ENCODE data around the gene SH3TC2. TPM values are rescaled to one million over a fixed set of nuclear protein-coding genes. Genes with fewer than 3 reads are reported as not detected.

Gene SH3TC2
- total RNA-seq, 1 experiment from 2014 or later: 38.8 TPM

- CTCF ChIA-PET: no interaction called here
- peaks cover 34% of the 10 kb centered on the region for H3K4me1 ChIP-seq (replicated peaks; ENCODE audit: insufficient read depth)
- H3K9me3 ChIP-seq (ENCODE audit: insufficient read depth, low read depth): no peaks in the 10 kb centered on the region
- no peaks in the 10 kb centered on the region for H4K20me1 ChIP-seq (ENCODE audit: insufficient read depth)
- H3K4me3 ChIP-seq: no peak overlapping the region
- no peaks in the 10 kb centered on the region for H3K9me2 ChIP-seq (ENCODE audit: insufficient read depth)
- no peak overlapping the region for H2AFZ ChIP-seq
- H3K36me3 ChIP-seq (ENCODE audit: low read depth): 0 out of 2 replicates have a peak, but pooled peaks cover 7% of the 10 kb centered on the region
- H3K79me2 ChIP-seq (ENCODE audit: low read depth): no peaks in the 10 kb centered on the region
- BruUV-seq (replicated peaks): no TSS peak
- H3K27me3 ChIP-seq (ENCODE audit: insufficient read depth, low read depth): no peaks in the 10 kb centered on the region
- no peak overlapping the region for H3K4me2 ChIP-seq
- H3K27ac ChIP-seq: no peak overlapping the region
- H3F3A ChIP-seq (ENCODE audit: insufficient read depth, low read depth): peaks cover 15% of the 10 kb centered on the region; the same call in 1 of the 2 replicates
- POLR2A ChIA-PET (ENCODE audit: unreplicated experiment): no interaction called here
- TF ChIP-seq CTCF (conservative IDR thresholded peaks at IDR 0.05) (no peak), EZH2 (IDR thresholded peaks at IDR 0.05; ENCODE audit: low read depth) (no peak)
- no peak for DNase-seq
- intact Hi-C loops (cut with micrococcal nuclease; ENCODE audit: unreplicated experiment): no loop called here
Measured at GRCh38 chr5:149028161-149028560, 34.7 kb downstream of the SH3TC2 start.

GRCh38 chr5:149027636-149028035 is 35.2 kb downstream of the SH3TC2 start:
- TF ChIP-seq CTCF (conservative IDR thresholded peaks at IDR 0.05) (no peak), EZH2 (IDR thresholded peaks at IDR 0.05; ENCODE audit: low read depth) (no peak)
- no peaks in the 10 kb centered on the region for H3K27me3 ChIP-seq (ENCODE audit: insufficient read depth, low read depth)
- peaks cover 12% of the 10 kb centered on the region; the same call in 1 of the 2 replicates for H3K36me3 ChIP-seq (ENCODE audit: low read depth)
- H3K9me3 ChIP-seq (ENCODE audit: insufficient read depth, low read depth): no peaks in the 10 kb centered on the region; the same call in 1 of the 2 replicates
- no peak overlapping the region for H3K4me3 ChIP-seq
- H3K4me2 ChIP-seq: no peak overlapping the region
- H3K79me2 ChIP-seq (ENCODE audit: low read depth): no peaks in the 10 kb centered on the region
- no peak overlapping the region for H3K27ac ChIP-seq
- H3K4me1 ChIP-seq (replicated peaks; ENCODE audit: insufficient read depth): peaks cover 34% of the 10 kb centered on the region
- intact Hi-C loops (cut with micrococcal nuclease; ENCODE audit: unreplicated experiment): no loop called here
- POLR2A ChIA-PET (ENCODE audit: unreplicated experiment): no interaction called here
- CTCF ChIA-PET: no interaction called here
- H2AFZ ChIP-seq: no peak overlapping the region
- no peaks in the 10 kb centered on the region for H4K20me1 ChIP-seq (ENCODE audit: insufficient read depth)
- no peaks in the 10 kb centered on the region for H3K9me2 ChIP-seq (ENCODE audit: insufficient read depth)
- BruUV-seq (replicated peaks): no TSS peak
- H3F3A ChIP-seq (ENCODE audit: insufficient read depth, low read depth): peaks cover 15% of the 10 kb centered on the region; the same call in 1 of the 2 replicates
- DNase-seq: no peak

GRCh38 chr5:149024943-149025342 is 37.9 kb downstream of the SH3TC2 start:
- H4K20me1 ChIP-seq (ENCODE audit: insufficient read depth): no peaks in the 10 kb centered on the region
- intact Hi-C loops (cut with micrococcal nuclease; ENCODE audit: unreplicated experiment): loop anchor here (2.0 kb wide), 1 partner anchor 14 kb away; no protein-coding TSS in a partner anchor
- no peaks in the 10 kb centered on the region for H3K27me3 ChIP-seq (ENCODE audit: insufficient read depth, low read depth)
- POLR2A ChIA-PET (ENCODE audit: unreplicated experiment): interaction anchor here (0.7 kb wide), 1 partner anchor 14 kb away, joined by 3 read pairs; no protein-coding TSS in a partner anchor
- 0 out of 2 replicates have a peak overlapping the region, but pooled peaks have one; percentile 40 for H3K27ac ChIP-seq
- no peak overlapping the region for H3K4me2 ChIP-seq
- H3K79me2 ChIP-seq (ENCODE audit: low read depth): no peaks in the 10 kb centered on the region
- H3K36me3 ChIP-seq (ENCODE audit: low read depth): peaks cover 12% of the 10 kb centered on the region; the same call in 1 of the 2 replicates
- H3K9me2 ChIP-seq (ENCODE audit: insufficient read depth): 0 out of 2 replicates have a peak, but pooled peaks cover 4% of the 10 kb centered on the region
- no peak overlapping the region for H3K4me3 ChIP-seq
- BruUV-seq (replicated peaks): no TSS peak
- CTCF ChIA-PET: interaction anchor here (1.7 kb wide), 1 partner anchor 294 kb away, joined by 4 read pairs; no protein-coding TSS in a partner anchor
- no peak overlapping the region for H2AFZ ChIP-seq
- peaks cover 7% of the 10 kb centered on the region; the same call in 1 of the 2 replicates for H3K9me3 ChIP-seq (ENCODE audit: insufficient read depth, low read depth)
- H3F3A ChIP-seq (ENCODE audit: insufficient read depth, low read depth): peaks cover 7% of the 10 kb centered on the region; the same call in 1 of the 2 replicates
- TF ChIP-seq EZH2 (IDR thresholded peaks at IDR 0.05; ENCODE audit: low read depth): no peak
- no peak for TF ChIP-seq CTCF (conservative IDR thresholded peaks at IDR 0.05)
- H3K4me1 ChIP-seq (replicated peaks; ENCODE audit: insufficient read depth): peaks cover 11% of the 10 kb centered on the region
- DNase-seq: no peak

All from PC-9 (cell line).